HepG2 (cell line): ENCODE measurements around the gene DNAJC5. TPM values are rescaled to one million over a fixed set of nuclear protein-coding genes. Genes with fewer than 3 reads are reported as not detected.

ENCODE experiments used
- ARNTL ChIP-seq: sonication (generic); formaldehyde crosslinking; IDR thresholded peaks from 2 replicates; pipeline ENCODE4 v1.4.0; 2020; ENCODE audit warnings: mild to moderate bottlenecking, missing genetic modification reagents
- BRD4 ChIP-seq: sonication (generic); formaldehyde crosslinking; IDR thresholded peaks from 2 replicates; pipeline ENCODE4 v1.4.0; 2020; ENCODE audit warnings: missing genetic modification reagents
- CBX1 ChIP-seq: IDR thresholded peaks from one replicate; pipeline ENCODE4 v1.6.1; 2016; ENCODE audit warnings: antibody characterized with exemption, low read depth
- CHD4 ChIP-seq: fragments of 200-600 bp; sonication (generic); IDR thresholded peaks from 2 replicates; pipeline ENCODE4 v1.7.0; 2017; ENCODE audit warnings: mild to moderate bottlenecking, low read length, borderline replicate concordance
- MZF1 ChIP-seq: sonication (generic); formaldehyde crosslinking; IDR thresholded peaks from 2 replicates; pipeline ENCODE4 v1.8.1; 2023; ENCODE audit warnings: mild to moderate bottlenecking, missing genetic modification reagents, borderline replicate concordance
- NFE2L2 ChIP-seq: fragments of 150-350 bp; IDR thresholded peaks from 2 replicates; pipeline ENCODE4 v1.6.1; 2014; ENCODE audit warnings: low read length
- RBM22 ChIP-seq: fragments of 200-400 bp; formaldehyde crosslinking; optimal IDR thresholded peaks from 2 replicates; pipeline ENCODE3; 2017; ENCODE audit warnings: mild to moderate bottlenecking, low read length, moderate library complexity
- SAFB2 ChIP-seq: sonication (generic); formaldehyde crosslinking; IDR thresholded peaks from 2 replicates; pipeline ENCODE4 v1.5.1; 2020; ENCODE audit warnings: missing genetic modification reagents, low read depth, mild to moderate bottlenecking, borderline replicate concordance
- SP1 ChIP-seq, 2 experiments: fragments of 450-650 bp in 1 of 2; sonication (generic) in 1 of 2; formaldehyde crosslinking in 1 of 2; IDR thresholded peaks; 2 replicates each; pipeline versions ENCODE4 v1.4.0 to v1.6.1; 2016 to 2020; ENCODE audit warnings: missing genetic modification reagents in 1 of 2
- STAT6 ChIP-seq: sonication (generic); formaldehyde crosslinking; IDR thresholded peaks from 2 replicates; pipeline ENCODE4 v1.4.0; 2020; ENCODE audit warnings: missing genetic modification reagents, mild to moderate bottlenecking, borderline replicate concordance
- TEF ChIP-seq: sonication (generic); formaldehyde crosslinking; IDR thresholded peaks from 2 replicates; pipeline ENCODE4 v1.5.0; 2020; ENCODE audit warnings: missing genetic modification reagents
- ZBTB7A ChIP-seq: sonication (generic); formaldehyde crosslinking; IDR thresholded peaks from 2 replicates; pipeline ENCODE4 v1.8.0; 2022; ENCODE audit warnings: mild to moderate bottlenecking, missing genetic modification reagents
- ZHX2 ChIP-seq, 2 experiments: sonication (generic) in 1 of 2; formaldehyde crosslinking in 1 of 2; IDR thresholded peaks; 2 replicates each; pipeline versions ENCODE4 v1.6.1 to v1.9.0; 2014 to 2022; ENCODE audit warnings: antibody characterized with exemption in 1 of 2, borderline replicate concordance in 1 of 2, inconsistent platforms in 1 of 2, low read depth in 1 of 2, missing genetic modification reagents in 1 of 2
- ZNF17 ChIP-seq: sonication (generic); formaldehyde crosslinking; IDR thresholded peaks from 2 replicates; pipeline ENCODE4 v1.5.0; 2020; ENCODE audit warnings: mild to moderate bottlenecking, missing genetic modification reagents
- ZNF207 ChIP-seq: fragments of 450-650 bp; IDR thresholded peaks from 2 replicates; pipeline ENCODE4 v1.6.1; 2016; ENCODE audit warnings: antibody characterized with exemption, borderline replicate concordance
- ZNF770 ChIP-seq: sonication (generic); formaldehyde crosslinking; IDR thresholded peaks from 2 replicates; pipeline ENCODE4 v1.5.0; 2020; ENCODE audit warnings: mild to moderate bottlenecking, missing genetic modification reagents
- polyA plus RNA-seq, 8 experiments: library from polyadenylated mRNA; depleted of rRNA in 3 of 8; stranded (reverse) in 7 of 8; unstranded in 1 of 8; fragments of >200 nt; fragmentation: Illumina TruSeq in 4 of 8; extraction: Trizol in 4 of 8; gene quantifications; 2 replicates each; pipeline versions ENCODE4 v1.2.1 to v1.2.3, GENCODE V29; 2011 to 2016; ENCODE audit warnings: low read depth in 4 of 8, missing spikeins in 1 of 8, mixed read lengths in 1 of 8; ENCODE audit not compliant: insufficient read depth in 1 of 8
- total RNA-seq, 5 experiments: library from RNA; depleted of rRNA; stranded (reverse); fragments of >200 nt; fragmentation: Illumina TruSeq; extraction: Trizol; gene quantifications; 2 replicates each; pipeline ENCODE4 v1.2.3, GENCODE V29; 2016; ENCODE audit warnings: low read depth in 1 of 5

DNAJC5 gene
- total and polyA plus RNA-seq, 2 of the 13 experiments (the other 11 are each of a cell fraction or from before 2014, with no cell fraction given), result 42.8 to 64.5 TPM

GRCh38 chr20:63980806-63981728, 86.1 kb downstream of the DNAJC5 start, which contains the start of gene PRPF6 (continued):
- TF ChIP-seq STAT6 (CRISPR knock-in tag), result peak; percentile 47; the same call in 1 of the 2 replicates
- no peak for TF ChIP-seq TEF (CRISPR knock-in tag)
- peak; percentile 83; the same call in 1 of the 2 replicates for TF ChIP-seq SAFB2 (CRISPR knock-in tag)
- peak; percentile 68; the same call in 1 of the 2 replicates for TF ChIP-seq MZF1
- peak; percentile 89 for TF ChIP-seq CBX1
- TF ChIP-seq RBM22, result no peak
- peak; percentile 88 for TF ChIP-seq ARNTL
- no peak for TF ChIP-seq ZNF207
- 0 out of 2 replicates have a peak, but pooled peaks have one; percentile 7 for TF ChIP-seq CHD4
- TF ChIP-seq ZBTB7A (CRISPR knock-in tag), result peak; percentile 95
- no peak for TF ChIP-seq ZNF17 (CRISPR knock-in tag)
- TF ChIP-seq SP1 (IDR thresholded peaks at IDR 0.05), result no peak
- peak; percentile 100 for TF ChIP-seq SP1 (CRISPR knock-in tag; IDR thresholded peaks at IDR 0.05)
- peak; percentile 21; the same call in 1 of the 2 replicates for TF ChIP-seq NFE2L2
- TF ChIP-seq ZNF770 (CRISPR knock-in tag), result peak; percentile 61; the same call in 1 of the 2 replicates
- TF ChIP-seq BRD4, result peak; percentile 89
- TF ChIP-seq ZHX2 (IDR thresholded peaks at IDR 0.05; ENCODE audit: low read depth), result peak; percentile 98
- TF ChIP-seq ZHX2 (CRISPR knock-in tag; IDR thresholded peaks at IDR 0.05; ENCODE audit: borderline replicate concordance), result no peak; the same call in 1 of the 2 replicates
